ENCODE results near the gene FURIN.
"Not testable (repeated sequence)": the region's sequence is repeated elsewhere in the genome, so short reads cannot be mapped to it uniquely, and the experiment has no call there.

FURIN gene

GRCh38 chr15:90918835-90919234 lies 50.4 kb downstream of the FURIN start:
- DNase-seq (ENCODE audit: extremely low read depth, low read depth): no peak
- no peak for TF ChIP-seq CTCF (IDR thresholded peaks at IDR 0.05; ENCODE audit: low read depth, low read length, missing control alignments)
- H3K4me3 ChIP-seq (replicated peaks; ENCODE audit: low read depth, low read length): no peak overlapping the region

GRCh38 chr15:90921887-90922286 lies 53.5 kb downstream of the FURIN start:
- no peak for TF ChIP-seq CTCF (IDR thresholded peaks at IDR 0.05; ENCODE audit: low read depth, low read length, missing control alignments)
- no peak for DNase-seq (ENCODE audit: extremely low read depth, low read depth)
- no peak overlapping the region for H3K4me3 ChIP-seq (replicated peaks; ENCODE audit: low read depth, low read length)

- H3K4me3 ChIP-seq (replicated peaks; ENCODE audit: low read depth, low read length); DNase-seq (ENCODE audit: extremely low read depth, low read depth): not testable (repeated sequence)
Measured at GRCh38 chr15:90922712-90923322, 54.4 kb downstream of the FURIN start.

GRCh38 chr15:90924375-90924774 lies 56.0 kb downstream of the FURIN start:
- TF ChIP-seq CTCF (IDR thresholded peaks at IDR 0.05; ENCODE audit: low read depth, low read length, missing control alignments): no peak
- H3K4me3 ChIP-seq (replicated peaks; ENCODE audit: low read depth, low read length): no peak overlapping the region
- no peak for DNase-seq (ENCODE audit: extremely low read depth, low read depth)

- DNase-seq (ENCODE audit: extremely low read depth, low read depth); H3K4me3 ChIP-seq (replicated peaks; ENCODE audit: low read depth, low read length): not testable (repeated sequence)
Measured at GRCh38 chr15:90926766-90927165, 58.4 kb downstream of the FURIN start.

GRCh38 chr15:90928106-90928505 lies 59.7 kb downstream of the FURIN start:
- not testable (repeated sequence) for H3K4me3 ChIP-seq (replicated peaks; ENCODE audit: low read depth, low read length); DNase-seq (ENCODE audit: extremely low read depth, low read depth)

GRCh38 chr15:90929246-90930019 lies 61.0 kb downstream of the FURIN start:
- no peak for DNase-seq (ENCODE audit: extremely low read depth, low read depth)
- H3K4me3 ChIP-seq (replicated peaks; ENCODE audit: low read depth, low read length): peak overlapping the region; percentile 50
- TF ChIP-seq CTCF (IDR thresholded peaks at IDR 0.05; ENCODE audit: low read depth, low read length, missing control alignments): no peak

GRCh38 chr15:90930861-90931574 lies 62.6 kb downstream of the FURIN start:
- H3K4me3 ChIP-seq (replicated peaks; ENCODE audit: low read depth, low read length): peak overlapping the region; percentile 92
- TF ChIP-seq CTCF (IDR thresholded peaks at IDR 0.05; ENCODE audit: low read depth, low read length, missing control alignments): no peak
- no peak for DNase-seq (ENCODE audit: extremely low read depth, low read depth)
